PFSK-1 (cell line): ENCODE data around the gene DTD1.

ENCODE experiments used
- FOXP2 ChIP-seq: optimal IDR thresholded peaks from 2 replicates; pipeline ENCODE3; 2011; ENCODE audit warnings: borderline replicate concordance, control low read depth, inconsistent platforms; ENCODE audit not compliant: insufficient read depth; ENCODE audit errors: extremely low read length, extremely low read depth
- POLR2AphosphoS5 ChIP-seq: IDR thresholded peaks from 2 replicates; pipeline ENCODE4 v1.6.1; 2012; ENCODE audit warnings: low read depth, mild to moderate bottlenecking, control low read depth, low read length, moderate library complexity
- REST ChIP-seq, 2 experiments: IDR thresholded peaks; 2 replicates each; pipeline versions ENCODE4 v1.6.1 to v1.8.0; 2011 to 2012; ENCODE audit warnings: low read depth in 2 of 2, low read length in 2 of 2, control low read depth in 1 of 2, inconsistent platforms in 1 of 2, mild to moderate bottlenecking in 1 of 2, moderate library complexity in 1 of 2; ENCODE audit not compliant: insufficient read depth in 1 of 2
- SIN3A ChIP-seq: IDR thresholded peaks from 2 replicates; pipeline ENCODE4 v1.6.1; 2012; ENCODE audit warnings: mild to moderate bottlenecking, low read length, moderate library complexity, borderline replicate concordance; ENCODE audit not compliant: insufficient read depth
- TAF1 ChIP-seq: IDR thresholded peaks from 2 replicates; pipeline ENCODE4 v1.6.1; 2012; ENCODE audit warnings: low read length, control low read depth, borderline replicate concordance; ENCODE audit not compliant: insufficient read depth

Gene DTD1

DNA sequence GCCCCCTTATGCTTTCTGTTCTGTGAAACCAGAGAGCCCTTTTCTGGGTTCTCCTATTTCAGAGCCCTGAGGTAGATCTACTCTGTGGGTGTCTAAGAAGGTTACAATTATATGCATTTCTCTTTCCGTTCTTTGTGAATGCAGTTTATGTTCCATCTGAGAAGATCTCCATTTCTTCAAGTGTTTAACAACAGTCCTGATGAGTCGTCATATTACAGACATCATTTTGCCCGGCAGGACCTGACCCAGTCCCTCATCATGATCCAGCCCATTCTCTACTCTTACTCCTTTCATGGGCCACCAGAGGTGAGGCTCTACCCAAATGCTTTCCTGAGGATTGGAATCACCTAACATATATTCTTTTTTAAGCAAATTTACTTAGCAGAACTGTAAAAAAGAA lies 39.4 kb upstream of the DTD1 start:
- TF ChIP-seq SIN3A = no peak
- no peak for TF ChIP-seq TAF1
- TF ChIP-seq POLR2AphosphoS5 = no peak
- TF ChIP-seq REST (IDR thresholded peaks at IDR 0.05; ENCODE audit: insufficient read depth in 1 of 2, low read depth in 2 of 2, low read length in 2 of 2) = no peak
- TF ChIP-seq FOXP2 = no peak

DNA sequence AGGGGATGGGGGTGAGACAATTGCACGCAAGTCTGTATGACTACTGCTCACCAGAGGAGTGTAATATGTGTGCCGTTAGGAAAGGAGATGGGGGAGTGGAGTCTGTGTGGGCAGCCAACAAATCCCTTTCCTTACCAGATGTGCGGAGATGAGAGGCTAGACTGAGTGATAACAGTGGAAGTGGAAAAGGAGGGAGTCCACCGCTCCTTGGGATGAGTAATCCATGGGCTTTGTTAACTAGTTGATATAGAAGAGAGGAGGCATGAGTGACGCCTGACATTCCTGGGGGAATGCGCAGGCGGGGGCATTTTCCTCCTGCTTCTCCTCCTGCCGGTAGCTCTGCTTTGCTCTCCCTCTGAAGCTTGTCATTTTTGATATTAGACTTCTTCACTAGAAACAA lies 34.1 kb upstream of the DTD1 start:
- no peak for TF ChIP-seq SIN3A
- TF ChIP-seq REST (IDR thresholded peaks at IDR 0.05; ENCODE audit: insufficient read depth in 1 of 2, low read depth in 2 of 2, low read length in 2 of 2) = no peak
- TF ChIP-seq POLR2AphosphoS5 = no peak
- TF ChIP-seq TAF1 = no peak
- no peak for TF ChIP-seq FOXP2

DNA sequence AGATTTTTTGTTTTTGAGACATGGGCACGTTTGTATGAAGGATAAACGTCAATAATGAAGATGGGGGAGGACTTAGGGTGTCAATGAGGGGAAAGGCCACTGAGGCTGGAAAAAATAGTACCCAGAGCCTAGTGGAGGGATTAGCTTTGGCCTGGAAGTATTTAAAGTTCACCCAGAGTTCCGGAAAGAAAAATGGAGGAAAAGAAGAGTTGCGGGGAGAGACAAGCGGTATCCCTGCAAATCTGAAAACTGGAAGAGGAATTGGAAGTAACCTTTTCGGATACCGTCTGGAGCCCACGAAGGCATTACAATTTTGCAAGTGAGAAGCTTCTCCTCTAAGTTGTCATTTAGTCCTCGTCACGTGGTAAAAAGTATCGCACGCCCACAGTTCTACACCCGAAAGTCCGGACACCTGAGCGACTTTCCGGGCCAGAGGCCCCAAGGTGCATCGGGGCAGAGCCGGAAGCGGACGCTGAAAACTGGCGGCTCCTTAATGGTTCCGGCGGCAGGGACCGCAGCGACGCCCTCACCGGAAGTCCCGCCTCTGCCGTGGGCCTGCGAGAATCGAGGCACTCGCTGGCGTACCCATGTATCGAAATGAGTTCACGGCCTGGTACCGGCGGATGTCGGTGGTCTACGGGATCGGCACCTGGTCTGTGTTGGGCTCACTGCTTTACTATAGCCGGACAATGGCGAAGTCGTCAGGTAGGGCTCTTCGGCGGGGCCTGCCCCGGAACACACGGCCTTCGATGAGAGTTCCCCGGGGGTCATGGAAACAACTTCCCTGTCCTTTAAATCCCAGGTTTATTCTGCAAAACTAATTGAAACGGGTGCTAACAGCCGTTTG lies 20.7 kb upstream of the DTD1 start, which contains the start of gene SMIM26:
TSS of gene SMIM26 (plus strand) at position 541 of the 847 bp plus-strand sequence. CDS start at position 588, 47 bp downstream.
- TF ChIP-seq TAF1 (0 out of 2 replicates have a peak, but pooled peaks have one; percentile 16), REST (IDR thresholded peaks at IDR 0.05; ENCODE audit: insufficient read depth in 1 of 2, low read depth in 2 of 2, low read length in 2 of 2) (peak in 1 of 2 experiments; percentile 34; a peak in 1 of 4 replicates), FOXP2 (peak; percentile 39), POLR2AphosphoS5 (peak; percentile 90), SIN3A (0 out of 2 replicates have a peak, but pooled peaks have one; percentile 9)

DNA sequence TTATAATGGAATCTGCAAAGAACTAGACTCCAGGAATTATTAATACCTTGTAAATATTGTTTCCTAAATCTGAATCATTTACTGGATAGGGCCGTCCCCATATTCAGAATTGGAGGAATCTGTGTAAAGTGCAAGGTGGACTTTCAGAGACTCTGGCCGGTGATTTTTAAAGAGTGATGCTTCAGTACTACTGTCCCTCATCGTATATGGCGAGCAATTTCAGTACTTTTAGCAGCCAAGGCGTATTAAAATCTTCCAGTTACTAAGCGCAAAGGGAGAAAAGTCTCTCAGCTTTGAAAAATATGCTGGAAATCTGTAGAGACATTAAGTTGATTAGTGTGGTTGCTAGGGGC lies 20.1 kb upstream of the DTD1 start:
- TF ChIP-seq POLR2AphosphoS5 (no peak), TAF1 (no peak), SIN3A (no peak), FOXP2 (no peak), REST (IDR thresholded peaks at IDR 0.05; ENCODE audit: insufficient read depth in 1 of 2, low read depth in 2 of 2, low read length in 2 of 2) (no peak)
